Vagina (tissue), 2 donors: ENCODE results near the gene OVCH2.

Source experiments
- POLR2A ChIP-seq, 2 donors: fragments of 450-650 bp; IDR thresholded peaks; one replicate each; pipeline ENCODE4 v1.6.1; 2017; ENCODE audit warnings: antibody characterized with exemption in 2 of 2, mild to moderate bottlenecking in 2 of 2, moderate library complexity in 2 of 2
- POLR2AphosphoS5 ChIP-seq, 2 donors: sonication (generic); formaldehyde crosslinking; IDR thresholded peaks; one replicate each; pipeline ENCODE4 v1.9.0; 2017; ENCODE audit warnings: antibody characterized with exemption in 2 of 2, mild to moderate bottlenecking in 2 of 2, low read depth in 1 of 2; ENCODE audit not compliant: insufficient read depth in 1 of 2

GRCh38 chr11:7667460-7667859 is 38.8 kb downstream of the OVCH2 start:
- TF ChIP-seq POLR2AphosphoS5 (IDR thresholded peaks at IDR 0.05; ENCODE audit: insufficient read depth in 1 of 2, low read depth in 1 of 2), result no peak
- TF ChIP-seq POLR2A (IDR thresholded peaks at IDR 0.05), result no peak
